OCI-LY1 (cell line): Measurements from ENCODE around the gene CXCR3.

Experiments used
- EZH2 ChIP-seq: fragments of 200-600 bp; sonication (generic), shearing (Covaris generic); IDR thresholded peaks from 2 replicates; pipeline ENCODE4 v1.8.0; 2017; ENCODE audit warnings: borderline replicate concordance, mixed run types, mild to moderate bottlenecking, antibody characterized with exemption, low read length, moderate library complexity, mixed read lengths
- TF ChIP-seq, protein P1 (sequence below): fragments of 200-600 bp; sonication (generic), shearing (Covaris generic); IDR thresholded peaks from 2 replicates; pipeline ENCODE4 v1.5.1; 2017; ENCODE audit warnings: mild to moderate bottlenecking, antibody characterized with exemption, low read length, moderate library complexity, mixed read lengths

- TF ChIP-seq EZH2 = no peak
- TF ChIP-seq, protein P1, sequence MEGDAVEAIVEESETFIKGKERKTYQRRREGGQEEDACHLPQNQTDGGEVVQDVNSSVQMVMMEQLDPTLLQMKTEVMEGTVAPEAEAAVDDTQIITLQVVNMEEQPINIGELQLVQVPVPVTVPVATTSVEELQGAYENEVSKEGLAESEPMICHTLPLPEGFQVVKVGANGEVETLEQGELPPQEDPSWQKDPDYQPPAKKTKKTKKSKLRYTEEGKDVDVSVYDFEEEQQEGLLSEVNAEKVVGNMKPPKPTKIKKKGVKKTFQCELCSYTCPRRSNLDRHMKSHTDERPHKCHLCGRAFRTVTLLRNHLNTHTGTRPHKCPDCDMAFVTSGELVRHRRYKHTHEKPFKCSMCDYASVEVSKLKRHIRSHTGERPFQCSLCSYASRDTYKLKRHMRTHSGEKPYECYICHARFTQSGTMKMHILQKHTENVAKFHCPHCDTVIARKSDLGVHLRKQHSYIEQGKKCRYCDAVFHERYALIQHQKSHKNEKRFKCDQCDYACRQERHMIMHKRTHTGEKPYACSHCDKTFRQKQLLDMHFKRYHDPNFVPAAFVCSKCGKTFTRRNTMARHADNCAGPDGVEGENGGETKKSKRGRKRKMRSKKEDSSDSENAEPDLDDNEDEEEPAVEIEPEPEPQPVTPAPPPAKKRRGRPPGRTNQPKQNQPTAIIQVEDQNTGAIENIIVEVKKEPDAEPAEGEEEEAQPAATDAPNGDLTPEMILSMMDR = no peak
Measured at GRCh38 chrX:71616672-71617529, 1.4 kb downstream of the CXCR3 start.
